OCI-LY1 (cell line): Measurements from ENCODE around the gene BICD1.

Experiments
- CTCF ChIP-seq: fragments of 200-600 bp; sonication (generic), shearing (Covaris generic); IDR thresholded peaks from 2 replicates; pipeline ENCODE4 v1.5.1; 2017; ENCODE audit warnings: mild to moderate bottlenecking, antibody characterized with exemption, low read length, moderate library complexity, mixed read lengths
- EZH2 ChIP-seq: fragments of 200-600 bp; sonication (generic), shearing (Covaris generic); IDR thresholded peaks from 2 replicates; pipeline ENCODE4 v1.8.0; 2017; ENCODE audit warnings: borderline replicate concordance, mixed run types, mild to moderate bottlenecking, antibody characterized with exemption, low read length, moderate library complexity, mixed read lengths

DNA sequence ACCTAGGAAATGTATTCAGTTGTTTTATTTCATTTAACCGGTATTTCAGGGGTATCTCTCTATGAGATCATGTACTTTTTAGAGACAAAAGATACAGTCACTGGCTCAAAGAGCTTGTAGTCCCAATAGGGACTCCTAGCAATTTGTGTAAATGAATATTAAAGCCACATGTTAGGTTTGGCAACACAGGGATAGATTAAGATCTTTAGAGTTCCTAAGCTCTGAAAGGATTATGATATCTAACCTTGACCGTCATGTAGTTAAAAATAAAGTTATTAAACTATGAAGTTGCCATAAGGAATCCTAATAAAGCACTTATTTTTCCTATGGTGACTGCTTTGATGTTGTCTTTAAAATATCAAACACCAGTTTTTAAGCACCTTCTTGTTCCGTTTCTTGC, 192.3 kb downstream of the BICD1 start:
- no peak for TF ChIP-seq CTCF
- TF ChIP-seq EZH2: no peak
